ENCODE results near the gene OMA1.

- TF ChIP-seq POU6F1 (CRISPR knock-in tag; IDR thresholded peaks at IDR 0.05; ENCODE audit: borderline replicate concordance, low read depth) (no peak), SNAI2 (CRISPR knock-in tag; IDR thresholded peaks at IDR 0.05) (no peak), CREB5 (CRISPR knock-in tag; IDR thresholded peaks at IDR 0.05; ENCODE audit: low read depth) (no peak), ZFP30 (CRISPR knock-in tag; IDR thresholded peaks at IDR 0.05) (no peak), BACH2 (CRISPR knock-in tag; IDR thresholded peaks at IDR 0.05; ENCODE audit: borderline replicate concordance) (no peak), ARNTL (CRISPR knock-in tag; IDR thresholded peaks at IDR 0.05; ENCODE audit: borderline replicate concordance, low read depth) (no peak)
Observed at GRCh38 chr1:58528518-58528917, 18.0 kb downstream of the OMA1 start.
